ENCODE measurements around the gene DOCK6. TPM values are rescaled to one million over a fixed set of nuclear protein-coding genes. Genes with fewer than 3 reads are reported as not detected.

The DOCK6 gene
- total RNA-seq, 1 donor from 2014 or later: 10.5 TPM

GRCh38 chr19:11299946-11300810 lies 37.9 kb upstream of the DOCK6 start:
- FAIRE-seq (no peak), DNase-seq (ENCODE audit: low read depth) (no peak)
- Histone ChIP-seq H3K27me3 (ENCODE audit: control insufficient read depth, insufficient read depth, low read length) (no peaks in the 10 kb centered on the region), H3K36me3 (ENCODE audit: control insufficient read depth, insufficient read depth, low read length) (no peaks in the 10 kb centered on the region), H3K4me3 (ENCODE audit: low read depth, low read length) (no peak overlapping the region)
- no peak for TF ChIP-seq CTCF (IDR thresholded peaks at IDR 0.05; ENCODE audit: insufficient read depth, low read length, severe bottlenecking)

- DNase-seq (ENCODE audit: low read depth): no peak
- FAIRE-seq: no peak
- Histone ChIP-seq H3K36me3 (ENCODE audit: control insufficient read depth, insufficient read depth, low read length) (no peaks in the 10 kb centered on the region), H3K27me3 (ENCODE audit: control insufficient read depth, insufficient read depth, low read length) (no peaks in the 10 kb centered on the region), H3K4me3 (ENCODE audit: low read depth, low read length) (no peak overlapping the region)
- no peak for TF ChIP-seq CTCF (IDR thresholded peaks at IDR 0.05; ENCODE audit: insufficient read depth, low read length, severe bottlenecking)
These were observed 33.9 kb upstream of the DOCK6 start for GRCh38 chr19:11296264-11296663.

GRCh38 chr19:11295665-11296245 lies 33.4 kb upstream of the DOCK6 start, which contains the start of gene TSPAN16:
Gene TSPAN16, plus strand, starts transcription at chr19:11296160. Its CDS starts 138 bp downstream, at chr19:11296298.
- FAIRE-seq (no peak), DNase-seq (ENCODE audit: low read depth) (no peak)
- TF ChIP-seq CTCF (IDR thresholded peaks at IDR 0.05; ENCODE audit: insufficient read depth, low read length, severe bottlenecking): peak; percentile 3
- no peaks in the 10 kb centered on the region for H3K36me3 ChIP-seq (ENCODE audit: control insufficient read depth, insufficient read depth, low read length)
- H3K4me3 ChIP-seq (ENCODE audit: low read depth, low read length): no peak within 1 kb of the TSS
- H3K27me3 ChIP-seq (ENCODE audit: control insufficient read depth, insufficient read depth, low read length): no peaks in the 10 kb centered on the region

GRCh38 chr19:11295180-11295579 lies 32.9 kb upstream of the DOCK6 start:
- no peak for TF ChIP-seq CTCF (IDR thresholded peaks at IDR 0.05; ENCODE audit: insufficient read depth, low read length, severe bottlenecking)
- Histone ChIP-seq H3K36me3 (ENCODE audit: control insufficient read depth, insufficient read depth, low read length) (no peaks in the 10 kb centered on the region), H3K27me3 (ENCODE audit: control insufficient read depth, insufficient read depth, low read length) (no peaks in the 10 kb centered on the region), H3K4me3 (ENCODE audit: low read depth, low read length) (no peak overlapping the region)
- DNase-seq (ENCODE audit: low read depth): no peak
- FAIRE-seq: no peak

- FAIRE-seq (no peak), DNase-seq (ENCODE audit: low read depth) (peak; percentile 90)
- TF ChIP-seq CTCF (IDR thresholded peaks at IDR 0.05; ENCODE audit: insufficient read depth, low read length, severe bottlenecking): peak; percentile 97
These were observed 31.4 kb upstream of the DOCK6 start for GRCh38 chr19:11293433-11294389.

More at GRCh38 chr19:11293433-11294389, 31.4 kb upstream of the DOCK6 start:
- H3K4me3 ChIP-seq (ENCODE audit: low read depth, low read length): no peak overlapping the region
- H3K36me3 ChIP-seq (ENCODE audit: control insufficient read depth, insufficient read depth, low read length): no peaks in the 10 kb centered on the region
- H3K27me3 ChIP-seq (ENCODE audit: control insufficient read depth, insufficient read depth, low read length): no peaks in the 10 kb centered on the region

Data from bronchial epithelial cell (primary cell).